Adipocyte (in vitro differentiated cells): ENCODE measurements around the gene MSX2.

Experiments used
- DNase-seq: peaks from one replicate; pipeline ENCODE4 v3.0.0-alpha.2; 2015; ENCODE audit warnings: low read depth
- H3K27me3 ChIP-seq: replicated peaks from 2 replicates; pipeline ENCODE4 v1.7.0; 2013; ENCODE audit warnings: mild to moderate bottlenecking, low read length, moderate library complexity; ENCODE audit not compliant: control insufficient read depth, insufficient read depth
- H3K36me3 ChIP-seq: 2 replicates; pipeline ENCODE4 v1.7.0; 2013; ENCODE audit warnings: low read length, mild to moderate bottlenecking, moderate library complexity; ENCODE audit not compliant: control insufficient read depth, insufficient read depth, severe bottlenecking
- H3K4me1 ChIP-seq: 2 replicates; pipeline ENCODE4 v1.7.0; 2013; ENCODE audit warnings: mild to moderate bottlenecking, low read length, moderate library complexity; ENCODE audit not compliant: control insufficient read depth, insufficient read depth
- H3K4me3 ChIP-seq: 2 replicates; pipeline ENCODE4 v1.7.0; 2013; ENCODE audit warnings: mild to moderate bottlenecking, low read length, moderate library complexity
- H3K9ac ChIP-seq: 2 replicates; pipeline ENCODE4 v1.7.0; 2013; ENCODE audit warnings: mild to moderate bottlenecking, low read length, moderate library complexity
- H3K9me3 ChIP-seq: 2 replicates; pipeline ENCODE4 v1.7.0; 2013; ENCODE audit warnings: mild to moderate bottlenecking, low read length, moderate library complexity; ENCODE audit not compliant: control insufficient read depth

Gene MSX2

DNA sequence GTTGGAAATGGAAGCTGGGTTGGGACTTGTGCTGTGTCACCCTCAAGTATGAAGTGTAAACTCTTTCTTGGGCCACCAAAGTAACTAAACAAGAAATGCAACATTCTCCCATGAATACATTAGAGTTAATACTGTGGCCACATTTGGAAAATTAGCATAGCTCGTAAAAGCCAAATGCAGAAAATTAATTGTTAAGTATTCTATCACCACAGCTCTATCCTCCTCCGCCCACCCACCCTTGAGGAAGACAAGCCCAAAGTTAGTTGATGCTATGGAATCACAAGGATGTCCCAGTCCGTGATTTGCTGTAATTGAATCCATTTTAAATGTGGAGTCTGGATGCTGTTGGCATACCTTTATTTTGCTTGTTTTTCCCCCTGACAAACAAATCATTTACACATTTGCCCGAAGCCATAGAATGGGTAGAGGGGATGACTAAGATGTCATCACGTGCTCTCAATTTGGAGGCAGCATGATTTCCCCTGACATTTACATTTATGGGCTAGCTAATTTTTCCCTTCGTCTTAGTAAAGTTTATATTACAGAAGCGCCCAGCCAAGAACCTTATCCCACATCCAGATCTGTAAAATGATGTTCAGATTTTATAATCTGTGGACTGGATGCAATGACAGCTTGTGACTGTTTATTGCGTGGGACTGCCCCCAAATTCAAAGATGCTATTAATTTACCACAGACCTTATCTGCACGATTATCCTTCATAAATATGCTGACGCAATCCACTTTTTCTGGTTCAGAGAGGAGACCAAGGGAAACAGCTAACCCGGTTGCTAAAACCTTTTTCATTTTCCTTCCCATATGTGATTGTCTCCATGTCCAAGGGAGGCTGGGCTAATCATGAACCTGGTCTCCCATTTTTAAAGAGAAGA, 3.7 kb downstream of the MSX2 start:
- DNase-seq: no peak
- Histone ChIP-seq H3K36me3 (no peaks in the 10 kb centered on the region), H3K4me3 (no peak overlapping the region), H3K9me3 (no peaks in the 10 kb centered on the region), H3K9ac (no peak overlapping the region), H3K27me3 (peaks cover 43% of the 10 kb centered on the region), H3K4me1 (peaks cover 21% of the 10 kb centered on the region)

DNA sequence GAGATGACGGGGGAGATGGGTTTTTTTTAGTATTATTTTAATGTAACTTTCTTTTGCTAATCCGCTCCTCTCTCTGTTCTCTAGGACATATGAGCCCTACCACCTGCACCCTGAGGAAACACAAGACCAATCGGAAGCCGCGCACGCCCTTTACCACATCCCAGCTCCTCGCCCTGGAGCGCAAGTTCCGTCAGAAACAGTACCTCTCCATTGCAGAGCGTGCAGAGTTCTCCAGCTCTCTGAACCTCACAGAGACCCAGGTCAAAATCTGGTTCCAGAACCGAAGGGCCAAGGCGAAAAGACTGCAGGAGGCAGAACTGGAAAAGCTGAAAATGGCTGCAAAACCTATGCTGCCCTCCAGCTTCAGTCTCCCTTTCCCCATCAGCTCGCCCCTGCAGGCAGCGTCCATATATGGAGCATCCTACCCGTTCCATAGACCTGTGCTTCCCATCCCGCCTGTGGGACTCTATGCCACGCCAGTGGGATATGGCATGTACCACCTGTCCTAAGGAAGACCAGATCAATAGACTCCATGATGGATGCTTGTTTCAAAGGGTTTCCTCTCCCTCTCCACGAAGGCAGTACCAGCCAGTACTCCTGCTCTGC, 4.8 kb downstream of the MSX2 start:
- DNase-seq: no peak
- Histone ChIP-seq H3K36me3 (no peaks in the 10 kb centered on the region), H3K4me3 (no peak overlapping the region), H3K27me3 (peaks cover 35% of the 10 kb centered on the region), H3K9me3 (no peaks in the 10 kb centered on the region), H3K9ac (no peak overlapping the region), H3K4me1 (peaks cover 15% of the 10 kb centered on the region)

DNA sequence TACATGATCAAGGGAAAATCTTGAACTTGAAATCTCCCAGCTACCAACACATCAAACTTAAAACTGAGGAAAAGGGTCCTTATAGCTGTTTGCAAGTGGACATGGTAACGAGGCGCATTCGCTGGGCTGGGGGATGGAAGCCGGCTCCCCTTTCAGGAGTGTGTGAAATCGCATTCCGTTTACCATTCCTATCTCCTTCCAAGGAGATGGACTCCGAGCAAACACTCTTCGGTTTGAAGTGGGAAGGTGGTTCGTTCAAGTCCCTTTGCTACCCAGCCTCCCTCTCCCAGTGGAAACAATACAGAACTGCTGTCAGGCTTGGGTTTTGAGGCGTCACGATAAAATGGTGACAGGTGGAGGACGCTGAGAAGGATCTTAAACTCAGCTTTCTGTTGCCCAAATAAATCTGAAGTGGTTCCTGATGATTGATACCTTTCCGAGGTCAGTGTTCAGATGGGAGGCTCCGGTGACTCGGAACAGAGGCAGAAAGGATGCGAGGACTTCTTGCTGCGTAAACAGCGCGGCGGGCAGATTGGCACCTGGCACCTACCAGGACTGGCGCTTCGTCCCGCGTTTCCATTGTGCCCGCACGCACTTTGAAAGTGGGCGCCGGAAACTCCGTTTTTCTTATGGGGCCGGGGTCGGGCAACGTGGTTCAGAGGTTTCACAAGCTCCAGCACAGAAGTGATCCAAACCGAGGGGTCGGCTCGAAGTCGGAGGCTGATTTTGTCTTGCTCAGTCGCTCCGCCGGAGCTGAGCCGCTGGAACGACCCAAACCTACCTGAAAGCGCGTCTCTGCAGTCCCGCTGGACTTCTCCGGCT, 7.0 kb downstream of the MSX2 start:
- no peaks in the 10 kb centered on the region for H3K36me3 ChIP-seq
- H3K4me1 ChIP-seq: peaks cover 13% of the 10 kb centered on the region
- H3K9ac ChIP-seq: no peak overlapping the region
- peaks cover 36% of the 10 kb centered on the region for H3K27me3 ChIP-seq
- H3K9me3 ChIP-seq: no peaks in the 10 kb centered on the region
- DNase-seq: no peak
- peak overlapping the region; percentile 29 for H3K4me3 ChIP-seq

DNA sequence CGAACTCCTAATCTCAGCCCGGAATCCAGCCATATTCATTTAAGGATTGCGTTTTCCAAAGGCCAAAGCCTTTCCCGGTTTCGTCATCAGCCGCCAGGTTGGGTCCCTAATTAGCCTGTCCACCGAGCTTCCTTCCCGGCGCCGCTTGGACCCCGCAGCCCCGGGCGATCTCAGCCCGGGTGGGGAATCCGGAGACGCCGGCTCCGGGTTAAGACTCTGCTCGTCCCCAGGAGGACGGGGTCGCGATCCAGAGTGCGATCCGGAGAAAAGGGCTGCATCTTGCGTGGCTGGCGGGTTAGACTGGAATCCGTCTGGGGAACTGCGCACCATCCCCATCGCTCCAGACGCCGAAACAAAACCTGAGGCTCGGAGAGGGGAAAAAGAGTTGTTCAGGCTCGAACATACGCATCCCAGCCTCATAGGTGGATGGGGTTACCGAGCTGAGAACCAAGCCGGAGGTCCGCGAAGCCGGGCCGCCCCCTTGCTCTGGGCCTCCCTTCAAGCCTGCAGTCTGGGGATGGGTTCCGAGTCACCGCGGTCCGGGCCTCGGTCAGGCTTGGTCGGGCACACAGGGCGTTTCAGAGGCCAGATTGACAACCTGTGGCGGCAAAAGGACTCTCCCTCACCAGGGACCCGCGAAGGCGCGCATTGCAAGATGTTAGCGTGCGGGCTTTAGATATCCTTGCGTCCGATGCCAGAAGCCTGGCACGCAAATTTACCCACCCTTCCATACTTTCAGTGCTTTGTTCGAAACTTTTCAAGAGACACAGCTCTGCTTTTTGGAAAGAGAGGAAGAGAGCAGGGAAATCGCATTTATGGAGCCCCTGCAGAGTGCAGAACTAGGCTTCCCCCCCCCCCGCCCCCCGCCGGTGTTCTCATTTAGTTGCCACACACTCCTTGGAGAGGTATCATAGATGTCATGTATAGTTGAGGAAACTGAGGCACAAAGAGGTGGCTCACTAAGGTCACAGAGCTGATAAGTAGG, 7.9 kb downstream of the MSX2 start:
- Histone ChIP-seq H3K4me1 (peaks cover 21% of the 10 kb centered on the region), H3K4me3 (peak overlapping the region; percentile 29), H3K36me3 (no peaks in the 10 kb centered on the region), H3K27me3 (peaks cover 36% of the 10 kb centered on the region), H3K9ac (no peak overlapping the region), H3K9me3 (no peaks in the 10 kb centered on the region)
- DNase-seq: no peak

DNA sequence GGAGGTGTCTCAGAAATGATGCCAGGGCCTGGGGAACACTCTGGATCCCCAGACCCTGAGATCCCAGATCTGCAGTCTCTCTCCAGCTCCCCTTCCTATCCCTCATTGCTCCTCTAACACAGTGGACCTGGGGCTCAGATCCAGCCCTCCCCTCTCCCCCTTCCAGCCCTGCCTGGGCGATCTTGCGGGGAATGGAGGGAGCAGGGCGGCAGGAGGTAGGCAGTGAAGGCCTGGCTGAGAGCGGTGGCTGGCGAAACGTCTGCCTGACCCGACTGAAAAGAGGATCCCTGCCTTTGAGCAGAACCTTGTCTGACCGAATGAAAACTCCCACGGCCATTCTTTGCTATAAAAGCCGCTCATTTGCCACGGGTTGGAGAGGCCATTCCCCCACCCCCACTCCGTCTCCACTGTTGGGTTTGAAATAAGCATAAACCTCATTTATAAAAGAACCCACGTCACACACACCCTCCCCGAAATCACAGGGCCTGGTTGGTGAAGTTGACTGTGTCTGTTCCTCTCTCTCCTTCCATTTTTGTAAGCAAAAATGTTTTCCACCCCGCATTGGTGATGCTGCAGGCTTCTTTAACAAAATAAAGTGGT, 8.8 kb downstream of the MSX2 start:
- DNase-seq: no peak
- H3K9me3 ChIP-seq: no peaks in the 10 kb centered on the region
- H3K4me1 ChIP-seq: peaks cover 21% of the 10 kb centered on the region
- H3K9ac ChIP-seq: no peak overlapping the region
- H3K27me3 ChIP-seq: peaks cover 36% of the 10 kb centered on the region
- H3K36me3 ChIP-seq: no peaks in the 10 kb centered on the region
- no peak overlapping the region for H3K4me3 ChIP-seq

DNA sequence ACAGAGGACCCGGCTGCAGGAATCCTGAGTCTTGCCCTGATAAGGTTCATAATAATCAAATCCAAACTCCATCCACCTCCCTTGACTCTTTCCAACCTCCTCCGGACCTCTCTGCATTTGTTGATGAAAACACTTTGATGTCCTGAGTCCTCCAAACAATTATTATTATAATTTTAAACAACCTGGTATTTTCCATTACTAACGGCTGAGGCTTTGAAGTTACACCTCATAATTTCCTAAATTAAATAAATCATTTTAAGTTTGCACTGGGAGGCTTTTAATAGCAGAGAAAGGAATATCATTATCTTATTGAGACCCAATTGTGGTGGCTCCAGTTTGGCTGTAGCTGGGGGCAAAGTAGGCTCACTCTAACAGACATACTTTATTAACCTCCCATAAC, 9.5 kb downstream of the MSX2 start:
- DNase-seq: no peak
- H3K36me3 ChIP-seq: no peaks in the 10 kb centered on the region
- H3K9ac ChIP-seq: no peak overlapping the region
- H3K4me3 ChIP-seq: no peak overlapping the region
- H3K27me3 ChIP-seq: peaks cover 36% of the 10 kb centered on the region
- H3K4me1 ChIP-seq: peaks cover 21% of the 10 kb centered on the region
- H3K9me3 ChIP-seq: no peaks in the 10 kb centered on the region

DNA sequence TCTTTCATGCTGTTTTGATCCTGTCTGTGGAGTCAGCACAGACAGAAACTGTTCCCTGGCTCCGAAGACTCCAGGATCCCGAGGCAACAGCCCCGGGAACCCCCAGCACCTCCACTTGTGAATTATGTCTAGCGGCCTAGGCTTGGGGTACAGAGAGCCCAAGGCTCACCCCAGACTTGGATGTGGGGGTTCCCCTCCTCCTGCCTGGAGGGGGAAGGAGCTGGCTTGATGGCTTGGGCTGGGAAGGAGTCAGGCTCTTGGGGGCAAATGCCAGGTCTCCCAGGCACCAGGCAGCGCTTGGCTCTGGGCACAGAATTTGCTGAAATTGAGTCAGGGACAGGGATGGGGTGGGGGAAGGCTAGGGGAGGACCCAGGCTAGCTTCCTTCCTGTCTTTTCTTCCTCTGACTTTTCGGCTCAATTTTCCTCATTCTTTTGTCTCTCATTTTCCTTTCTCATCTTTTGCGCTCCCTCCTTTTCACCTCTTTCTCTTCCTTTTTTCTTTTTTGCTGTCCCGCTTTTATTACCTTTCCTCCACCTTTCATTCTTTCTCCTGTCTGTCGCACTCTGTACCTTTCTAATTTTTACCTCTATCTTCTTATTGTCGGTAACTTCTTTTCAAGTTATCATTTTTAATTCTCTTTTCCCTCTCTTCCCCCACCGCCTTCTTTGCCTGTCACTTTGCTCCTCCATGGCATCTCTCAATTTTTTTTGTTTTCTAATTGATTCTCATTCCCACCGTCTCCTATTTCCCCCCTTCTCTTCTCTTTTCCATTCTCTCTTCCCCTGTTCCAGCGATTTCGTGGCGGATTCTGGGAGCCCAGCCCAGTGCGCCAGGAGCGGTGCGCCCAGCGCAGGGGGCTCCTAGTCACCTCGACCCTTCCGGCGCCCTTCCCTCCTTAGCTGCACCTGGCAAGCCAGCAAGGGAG, 10.5 kb downstream of the MSX2 start:
- no peaks in the 10 kb centered on the region for H3K9me3 ChIP-seq
- no peaks in the 10 kb centered on the region for H3K36me3 ChIP-seq
- no peak for DNase-seq
- peak overlapping the region; percentile 65 for H3K4me3 ChIP-seq
- peaks cover 36% of the 10 kb centered on the region for H3K27me3 ChIP-seq
- H3K9ac ChIP-seq: no peak overlapping the region
- peaks cover 21% of the 10 kb centered on the region for H3K4me1 ChIP-seq

DNA sequence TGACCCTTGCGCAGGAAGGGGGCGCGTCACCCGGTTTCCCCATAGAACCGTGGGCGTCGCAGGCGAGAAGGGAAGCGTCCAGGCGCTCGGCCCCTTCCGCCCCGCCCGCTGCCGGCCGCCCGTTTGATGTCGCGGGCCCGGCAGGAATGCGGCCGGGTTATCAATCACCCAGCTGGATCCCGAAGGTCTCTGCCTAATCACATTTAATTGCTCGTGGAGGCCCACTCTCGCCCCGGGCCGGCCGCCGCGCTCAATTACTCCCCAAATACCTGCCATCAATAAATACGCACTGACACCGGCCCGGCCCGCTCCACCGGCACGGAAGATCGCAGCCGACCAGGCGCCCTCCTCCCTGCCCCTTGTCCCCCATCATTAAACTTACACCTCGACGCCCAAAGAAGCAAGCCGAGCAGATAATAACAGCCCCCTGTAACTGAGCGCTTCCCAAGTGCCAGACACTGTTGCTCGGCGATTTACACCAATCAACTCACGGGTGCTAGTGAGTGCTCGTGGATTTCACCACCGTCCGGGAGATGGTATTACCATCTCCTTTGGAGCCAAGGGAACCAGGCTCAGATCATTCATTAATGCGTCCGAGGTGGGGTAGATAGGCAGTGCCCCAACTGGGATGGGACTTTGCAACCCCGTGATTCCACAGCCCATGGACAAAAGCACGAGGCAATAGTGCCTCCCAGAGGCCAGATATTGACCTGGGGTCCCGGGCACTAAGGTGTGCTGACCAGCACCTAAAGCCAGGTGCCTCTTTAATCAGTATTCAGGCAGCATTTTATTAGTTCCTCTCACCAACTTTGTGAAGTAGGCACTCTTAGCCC, 11.3 kb downstream of the MSX2 start:
- Histone ChIP-seq H3K36me3 (no peaks in the 10 kb centered on the region), H3K9me3 (no peaks in the 10 kb centered on the region), H3K4me1 (peaks cover 21% of the 10 kb centered on the region), H3K9ac (no peak overlapping the region), H3K27me3 (peaks cover 35% of the 10 kb centered on the region), H3K4me3 (peak overlapping the region; percentile 65)
- no peak for DNase-seq

DNA sequence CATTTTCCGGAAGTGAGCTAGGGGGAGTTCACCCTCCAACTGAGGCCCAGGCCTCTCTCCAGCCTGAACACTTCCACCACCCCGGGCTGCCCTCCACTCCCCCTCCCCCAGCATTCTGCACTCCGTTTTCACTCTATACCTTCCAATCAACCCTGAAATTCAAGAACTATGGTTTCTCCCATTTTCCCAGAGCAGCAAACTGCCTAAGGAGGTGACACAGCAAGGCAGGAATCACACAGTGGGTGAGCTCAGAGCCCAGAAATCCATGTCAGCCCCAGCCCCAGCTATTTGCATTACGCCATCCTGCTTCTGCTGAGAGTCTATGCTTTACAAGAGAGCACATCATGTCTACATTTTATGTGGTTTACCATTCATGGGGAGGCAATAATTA, 11.9 kb downstream of the MSX2 start:
- Histone ChIP-seq H3K36me3 (no peaks in the 10 kb centered on the region), H3K27me3 (peaks cover 29% of the 10 kb centered on the region), H3K4me3 (no peak overlapping the region), H3K9me3 (no peaks in the 10 kb centered on the region), H3K9ac (no peak overlapping the region), H3K4me1 (peaks cover 21% of the 10 kb centered on the region)
- peak; percentile 41 for DNase-seq
